GM18858 (cell line): Measurements from ENCODE around the gene PPY.
"Not testable (repeated sequence)": the region's sequence is repeated elsewhere in the genome, so short reads cannot be mapped to it uniquely, and the experiment has no call there.

Source experiments
- ATAC-seq: cut with Tn5 transposase; IDR thresholded peaks from one replicate; pipeline ENCODE4 v1.9.1; 2021; ENCODE audit not compliant: unreplicated experiment

Gene PPY

GRCh38 chr17:43942051-43942685, at the start of gene PPY:
PPY (minus strand) TSS chr17:43942476; CDS start chr17:43941654, 822 bp downstream.
- no peak for ATAC-seq

GRCh38 chr17:43988301-43988700, 46.0 kb upstream of the PPY start:
- ATAC-seq = no peak

- ATAC-seq = no peak
These were observed 45.1 kb upstream of the PPY start for GRCh38 chr17:43987131-43988021.

- no peak for ATAC-seq
These were observed 44.1 kb upstream of the PPY start for GRCh38 chr17:43986225-43986981.

- no peak for ATAC-seq
These were observed 42.2 kb upstream of the PPY start for GRCh38 chr17:43984521-43984920.

- no peak for ATAC-seq
These were observed 41.5 kb upstream of the PPY start for GRCh38 chr17:43983515-43984411.

- no peak for ATAC-seq
These were observed 40.9 kb upstream of the PPY start for GRCh38 chr17:43983196-43983514.

GRCh38 chr17:43982171-43982570, 39.9 kb upstream of the PPY start:
- ATAC-seq = no peak

- no peak for ATAC-seq
These were observed 37.4 kb upstream of the PPY start for GRCh38 chr17:43979671-43980070.

GRCh38 chr17:43979011-43979410, 36.7 kb upstream of the PPY start:
- ATAC-seq = no peak

- ATAC-seq = no peak
These were observed 35.8 kb upstream of the PPY start for GRCh38 chr17:43978078-43978477.

GRCh38 chr17:43976963-43977837, 34.9 kb upstream of the PPY start:
- no peak for ATAC-seq

GRCh38 chr17:43975898-43976297, 33.6 kb upstream of the PPY start:
- no peak for ATAC-seq

- no peak for ATAC-seq
These were observed 32.3 kb upstream of the PPY start for GRCh38 chr17:43974382-43975266.

GRCh38 chr17:43972444-43973212, 30.4 kb upstream of the PPY start:
- ATAC-seq = not testable (repeated sequence)

- not testable (repeated sequence) for ATAC-seq
These were observed 29.2 kb upstream of the PPY start for GRCh38 chr17:43971436-43971835.

GRCh38 chr17:43970366-43970765, 28.1 kb upstream of the PPY start:
- ATAC-seq = no peak

GRCh38 chr17:43967251-43967875, 25.1 kb upstream of the PPY start:
- no peak for ATAC-seq
